ENCODE data around the gene CUX1.
"Not testable (repeated sequence)": the region's sequence is repeated elsewhere in the genome, so short reads cannot be mapped to it uniquely, and the experiment has no call there.

Gene CUX1

GRCh38 chr7:101884671-101885596 lies 67.5 kb downstream of the CUX1 start:
- no peaks in the 10 kb centered on the region for H3K36me3 ChIP-seq (replicated peaks; ENCODE audit: insufficient read depth, low read length)
- H3K4me3 ChIP-seq (ENCODE audit: low read length): 0 out of 2 replicates have a peak overlapping the region, but pooled peaks have one; percentile 15
- no peak for TF ChIP-seq EZH2phosphoT487 (IDR thresholded peaks at IDR 0.05; ENCODE audit: low read length)
- TF ChIP-seq EZH2 (optimal IDR thresholded peaks at IDR 0.05; ENCODE audit: low read depth, low read length): no peak
- no peak for TF ChIP-seq CTCF (IDR thresholded peaks at IDR 0.05; ENCODE audit: low read length)
- H3K4me1 ChIP-seq (ENCODE audit: low read length): peaks cover 23% of the 10 kb centered on the region
- H3K27me3 ChIP-seq (replicated peaks; ENCODE audit: insufficient read depth, low read length): no peaks in the 10 kb centered on the region
- H2AFZ ChIP-seq (ENCODE audit: low read length): no peak overlapping the region
- peak overlapping the region; percentile 70 for H3K4me2 ChIP-seq (ENCODE audit: low read depth, low read length)
- H3K27ac ChIP-seq (ENCODE audit: low read length): peak overlapping the region; percentile 55; the same call in 1 of the 2 replicates
- peak; percentile 87 for DNase-seq
- H3K9me2 ChIP-seq (replicated peaks; ENCODE audit: insufficient read depth, low read length): no peaks in the 10 kb centered on the region
- H3F3A ChIP-seq (ENCODE audit: insufficient read depth, low read length): peaks cover 10% of the 10 kb centered on the region; the same call in 1 of the 2 replicates
- H3K79me2 ChIP-seq (ENCODE audit: low read length): peaks cover 96% of the 10 kb centered on the region
- H3K9me3 ChIP-seq (replicated peaks; ENCODE audit: insufficient read depth, low read length): no peaks in the 10 kb centered on the region
- peak overlapping the region; percentile 26; the same call in 1 of the 2 replicates for H3K9ac ChIP-seq (ENCODE audit: low read length)
- H4K20me1 ChIP-seq (ENCODE audit: insufficient read depth, low read length): no peaks in the 10 kb centered on the region

GRCh38 chr7:101885597-101885955 lies 68.2 kb downstream of the CUX1 start:
- H3K4me2 ChIP-seq (ENCODE audit: low read depth, low read length): peak overlapping the region; percentile 70; the same call in 1 of the 2 replicates
- H2AFZ ChIP-seq (ENCODE audit: low read length): no peak overlapping the region
- H3K9me3 ChIP-seq (replicated peaks; ENCODE audit: insufficient read depth, low read length): no peaks in the 10 kb centered on the region
- peaks cover 23% of the 10 kb centered on the region for H3K4me1 ChIP-seq (ENCODE audit: low read length)
- H4K20me1 ChIP-seq (ENCODE audit: insufficient read depth, low read length): 0 out of 2 replicates have a peak, but pooled peaks cover 2% of the 10 kb centered on the region
- H3K36me3 ChIP-seq (replicated peaks; ENCODE audit: insufficient read depth, low read length): no peaks in the 10 kb centered on the region
- TF ChIP-seq CTCF (IDR thresholded peaks at IDR 0.05; ENCODE audit: low read length): no peak
- peaks cover 95% of the 10 kb centered on the region for H3K79me2 ChIP-seq (ENCODE audit: low read length)
- H3K9ac ChIP-seq (ENCODE audit: low read length): no peak overlapping the region
- no peak overlapping the region for H3K4me3 ChIP-seq (ENCODE audit: low read length)
- no peaks in the 10 kb centered on the region for H3K27me3 ChIP-seq (replicated peaks; ENCODE audit: insufficient read depth, low read length)
- H3K27ac ChIP-seq (ENCODE audit: low read length): peak overlapping the region; percentile 55; the same call in 1 of the 2 replicates
- no peak for DNase-seq
- H3F3A ChIP-seq (ENCODE audit: insufficient read depth, low read length): peaks cover 10% of the 10 kb centered on the region; the same call in 1 of the 2 replicates
- no peaks in the 10 kb centered on the region for H3K9me2 ChIP-seq (replicated peaks; ENCODE audit: insufficient read depth, low read length)

- H3K9ac ChIP-seq (ENCODE audit: low read length); H3K27ac ChIP-seq (ENCODE audit: low read length); H4K20me1 ChIP-seq (ENCODE audit: insufficient read depth, low read length); H3K4me2 ChIP-seq (ENCODE audit: low read depth, low read length); H3K36me3 ChIP-seq (replicated peaks; ENCODE audit: insufficient read depth, low read length); H2AFZ ChIP-seq (ENCODE audit: low read length); DNase-seq; H3K9me3 ChIP-seq (replicated peaks; ENCODE audit: insufficient read depth, low read length); H3K27me3 ChIP-seq (replicated peaks; ENCODE audit: insufficient read depth, low read length); H3K9me2 ChIP-seq (replicated peaks; ENCODE audit: insufficient read depth, low read length); H3K4me3 ChIP-seq (ENCODE audit: low read length): not testable (repeated sequence)
- Histone ChIP-seq H3K4me1 (ENCODE audit: low read length) (peaks cover 23% of the 10 kb centered on the region), H3K79me2 (ENCODE audit: low read length) (peaks cover 95% of the 10 kb centered on the region), H3F3A (ENCODE audit: insufficient read depth, low read length) (peaks cover 10% of the 10 kb centered on the region; the same call in 1 of the 2 replicates)
Observed at GRCh38 chr7:101887352-101887751, 69.9 kb downstream of the CUX1 start.

GRCh38 chr7:101888564-101888963 lies 71.1 kb downstream of the CUX1 start:
- not testable (repeated sequence) for H3K36me3 ChIP-seq (replicated peaks; ENCODE audit: insufficient read depth, low read length); H4K20me1 ChIP-seq (ENCODE audit: insufficient read depth, low read length); H3K9me2 ChIP-seq (replicated peaks; ENCODE audit: insufficient read depth, low read length); H3K27me3 ChIP-seq (replicated peaks; ENCODE audit: insufficient read depth, low read length); H3K9ac ChIP-seq (ENCODE audit: low read length); H3K4me2 ChIP-seq (ENCODE audit: low read depth, low read length); H3K27ac ChIP-seq (ENCODE audit: low read length); H3K4me3 ChIP-seq (ENCODE audit: low read length); H3K9me3 ChIP-seq (replicated peaks; ENCODE audit: insufficient read depth, low read length); H2AFZ ChIP-seq (ENCODE audit: low read length); DNase-seq
- peaks cover 94% of the 10 kb centered on the region for H3K79me2 ChIP-seq (ENCODE audit: low read length)
- H3F3A ChIP-seq (ENCODE audit: insufficient read depth, low read length): peaks cover 10% of the 10 kb centered on the region; the same call in 1 of the 2 replicates
- H3K4me1 ChIP-seq (ENCODE audit: low read length): peaks cover 23% of the 10 kb centered on the region

Data from MM.1S (cell line).